NK-92 (cell line): ENCODE results near the gene CXCL3.

ENCODE experiments used
- DNase-seq: peaks from one replicate; lab custom pipeline; 2025; ENCODE audit not compliant: unreplicated experiment; lab: John Stamatoyannopoulos, UW

The CXCL3 gene

DNA sequence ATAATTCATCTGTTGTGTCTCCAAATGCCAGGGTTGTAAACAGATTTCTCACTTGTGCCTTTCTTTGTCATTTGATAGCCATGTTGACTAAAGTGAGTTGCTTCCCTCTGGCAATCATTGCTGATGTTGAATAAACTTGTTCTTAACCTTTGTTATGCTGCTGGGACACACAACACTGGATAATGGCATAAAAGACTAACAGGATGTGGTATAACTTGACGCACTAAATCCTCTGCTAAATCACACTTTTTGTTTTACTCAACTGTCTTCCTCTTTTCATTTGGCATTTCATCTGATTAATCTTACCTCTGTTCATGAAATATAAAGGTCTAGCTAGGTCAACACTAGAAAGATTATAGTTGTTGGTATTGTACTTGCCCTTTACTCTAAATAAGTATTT is 22.4 kb downstream of the CXCL3 start:
- no peak for DNase-seq

DNA sequence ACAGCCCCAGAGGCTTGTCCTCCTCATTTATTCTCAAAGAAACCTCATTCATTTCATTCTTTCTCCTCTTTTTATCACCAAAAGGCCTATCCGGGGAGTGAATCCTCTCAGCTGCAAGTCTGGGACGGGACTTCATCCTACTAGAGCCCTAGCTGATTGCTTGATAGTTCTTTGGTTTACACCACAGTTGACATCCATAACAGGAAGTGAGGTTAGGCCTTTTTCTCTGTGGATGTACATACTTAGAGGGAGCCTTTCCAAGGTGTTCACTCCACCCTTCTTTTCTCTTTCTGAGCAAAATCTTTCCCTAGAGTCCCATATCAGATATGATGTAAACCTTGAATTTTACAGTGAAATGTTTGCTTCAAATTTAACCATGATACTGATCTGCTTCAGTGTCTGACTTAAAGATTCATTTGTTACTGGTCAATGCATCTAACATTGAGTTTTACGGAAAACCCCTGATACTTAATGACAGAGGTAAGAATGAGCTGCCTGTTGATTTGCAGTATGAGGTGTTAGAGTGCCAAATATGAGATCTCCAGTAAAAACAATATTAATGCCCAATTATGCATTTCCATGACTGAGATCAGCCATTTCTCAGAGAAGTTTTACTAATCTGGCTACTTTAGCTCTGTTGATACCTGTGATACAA is 23.2 kb downstream of the CXCL3 start:
- no peak for DNase-seq

DNA sequence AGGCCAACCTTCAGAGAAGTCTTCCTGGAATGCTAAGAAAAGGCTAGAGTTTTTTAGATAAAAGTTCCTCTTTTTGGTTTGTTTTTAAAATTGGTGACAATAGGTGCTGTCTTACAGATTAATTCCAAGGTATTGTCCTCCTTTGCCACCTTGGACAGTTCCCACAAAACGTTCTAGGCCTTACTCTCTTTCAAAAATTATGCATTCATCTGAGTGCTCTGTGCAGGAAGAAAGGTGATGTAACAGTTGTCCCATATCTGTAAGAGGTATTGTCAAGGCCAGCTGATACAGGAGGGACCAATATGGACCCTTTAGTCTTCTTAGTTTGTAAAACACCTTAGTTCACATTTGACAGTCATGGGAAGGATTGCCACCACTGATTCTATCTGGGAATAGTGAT is 24.2 kb downstream of the CXCL3 start:
- no peak for DNase-seq

DNA sequence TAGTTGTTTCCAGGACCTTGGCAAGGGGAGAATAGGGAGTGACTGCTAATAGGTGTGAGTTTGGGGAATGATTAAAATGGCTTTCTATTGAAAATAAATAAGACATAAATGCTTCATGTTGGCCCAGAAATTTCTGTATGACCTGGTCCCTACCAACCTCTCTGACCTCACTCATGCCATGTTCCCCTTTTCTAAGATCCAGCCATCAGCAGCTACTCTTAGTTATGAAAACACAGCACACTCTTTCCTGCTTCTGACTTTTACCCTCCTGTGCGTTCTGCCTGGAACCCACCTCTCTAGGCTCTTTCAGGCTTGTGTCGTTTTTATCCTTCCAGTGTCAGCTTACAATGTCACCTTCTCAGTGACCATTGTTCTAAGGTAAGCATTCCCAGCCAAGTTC is 25.2 kb downstream of the CXCL3 start:
- DNase-seq = no peak

DNA sequence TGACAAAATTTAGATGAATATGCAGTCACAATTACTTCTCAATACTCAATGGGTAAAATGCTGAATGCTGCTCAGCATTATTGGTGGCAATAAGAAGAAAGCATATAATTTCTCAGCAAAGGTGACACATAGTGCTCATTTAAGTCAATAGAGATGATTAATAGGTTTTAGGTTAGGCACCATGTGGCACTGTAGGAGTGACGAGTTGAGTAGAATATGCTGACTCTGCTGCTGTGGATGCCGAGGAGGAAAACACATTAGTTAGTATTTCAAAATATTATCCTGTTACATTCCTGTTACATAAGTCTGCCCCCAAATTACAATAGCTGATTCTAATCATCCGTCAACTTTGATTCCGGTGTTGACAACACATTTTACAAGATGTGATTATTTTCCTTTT is 26.4 kb downstream of the CXCL3 start:
- no peak for DNase-seq

DNA sequence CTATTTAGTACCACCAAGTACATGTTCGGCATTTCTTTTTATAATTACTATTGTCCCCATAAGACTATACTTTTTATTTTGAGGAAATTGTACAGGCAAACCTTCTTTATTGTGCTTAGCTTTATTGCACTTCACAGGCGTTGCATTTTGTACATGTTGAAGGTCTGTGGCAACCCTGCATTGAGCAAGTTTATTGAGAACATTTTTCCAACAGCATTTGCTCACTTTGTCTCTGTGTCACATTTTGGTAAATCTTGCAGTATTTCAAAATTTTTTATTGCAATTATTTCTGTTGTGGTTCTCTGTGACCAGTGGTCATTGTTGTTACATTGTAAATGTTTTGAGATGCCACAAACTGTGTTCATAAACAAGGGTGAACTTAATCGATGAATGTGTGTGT is 29.2 kb downstream of the CXCL3 start:
- no peak for DNase-seq

DNA sequence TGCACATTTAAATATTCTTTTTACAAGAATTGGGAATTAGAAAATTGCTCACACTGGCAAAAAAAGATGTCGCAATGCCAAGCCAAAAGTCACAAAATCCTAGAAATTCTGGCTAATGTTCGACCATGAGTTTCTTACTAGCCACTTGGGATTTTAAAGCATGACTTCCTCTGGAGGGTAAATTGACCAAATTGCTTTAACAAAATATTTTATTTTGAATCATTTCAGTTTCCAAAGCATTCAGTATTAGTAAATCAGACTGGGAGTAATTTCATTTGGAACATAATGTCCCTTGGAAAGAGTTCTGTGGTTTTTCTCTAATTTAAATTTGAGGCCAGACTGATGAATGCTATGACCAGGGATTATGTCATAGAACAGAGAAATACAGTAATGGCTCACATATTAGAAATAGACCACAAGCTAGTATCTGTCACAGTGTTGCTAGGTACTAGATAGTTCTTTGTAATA is 32.4 kb downstream of the CXCL3 start:
- no peak for DNase-seq

DNA sequence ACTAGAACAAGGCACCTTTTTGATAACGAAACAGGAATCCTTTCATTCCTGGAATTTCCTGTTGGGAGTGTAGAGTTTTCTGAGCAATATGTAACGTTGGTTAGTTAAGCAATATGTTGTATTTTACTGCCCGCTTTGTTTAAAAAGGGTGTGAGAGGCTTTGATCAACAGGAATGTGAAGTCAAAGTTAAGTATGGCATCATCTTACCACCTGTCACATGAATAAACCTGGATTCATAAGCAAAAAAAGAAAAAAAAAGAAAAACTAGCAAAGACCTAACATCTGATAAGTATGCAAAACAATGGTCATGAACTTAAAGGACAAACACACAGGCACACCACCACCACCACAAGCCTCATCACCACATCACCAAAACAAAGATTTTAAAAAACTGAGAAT is 33.0 kb downstream of the CXCL3 start:
- DNase-seq = no peak

DNA sequence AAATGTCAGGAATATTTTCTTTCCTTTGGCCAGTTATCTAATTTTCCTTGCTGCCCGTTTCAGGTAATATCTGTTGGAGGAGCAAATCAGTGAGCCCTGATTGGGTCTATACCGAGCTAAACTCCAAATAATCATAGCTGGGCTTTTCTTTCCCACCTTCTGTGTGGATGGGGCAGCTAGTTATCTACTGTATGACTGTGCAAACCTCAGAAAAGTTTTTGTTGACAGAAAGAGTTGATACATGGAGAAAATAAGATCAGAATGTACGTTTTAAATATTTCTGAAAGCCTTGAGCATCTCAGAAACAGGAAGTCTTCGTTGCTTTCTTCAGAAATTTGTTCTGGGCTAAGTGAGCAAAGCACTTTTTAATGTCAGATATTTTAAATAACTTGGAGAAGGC is 33.8 kb downstream of the CXCL3 start:
- no peak for DNase-seq

DNA sequence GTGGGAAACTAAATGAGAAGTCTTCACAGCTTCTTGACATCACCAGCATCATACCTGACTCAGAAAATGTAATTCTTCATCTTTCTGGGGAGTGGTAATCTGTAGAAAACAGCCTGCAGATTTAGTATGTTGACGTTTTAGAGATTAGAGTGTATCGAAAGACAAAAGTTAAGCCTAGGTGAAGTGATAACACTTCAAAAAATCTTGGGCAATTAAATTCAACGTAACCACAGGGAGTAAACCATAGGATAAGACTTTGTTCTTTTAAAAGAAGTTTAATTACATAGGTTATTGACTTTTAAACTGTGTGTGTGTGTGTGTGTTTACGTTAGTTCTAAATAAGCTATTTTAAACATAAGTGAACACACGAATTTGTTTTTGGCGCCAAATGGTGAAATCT is 38.2 kb downstream of the CXCL3 start:
- no peak for DNase-seq

DNA sequence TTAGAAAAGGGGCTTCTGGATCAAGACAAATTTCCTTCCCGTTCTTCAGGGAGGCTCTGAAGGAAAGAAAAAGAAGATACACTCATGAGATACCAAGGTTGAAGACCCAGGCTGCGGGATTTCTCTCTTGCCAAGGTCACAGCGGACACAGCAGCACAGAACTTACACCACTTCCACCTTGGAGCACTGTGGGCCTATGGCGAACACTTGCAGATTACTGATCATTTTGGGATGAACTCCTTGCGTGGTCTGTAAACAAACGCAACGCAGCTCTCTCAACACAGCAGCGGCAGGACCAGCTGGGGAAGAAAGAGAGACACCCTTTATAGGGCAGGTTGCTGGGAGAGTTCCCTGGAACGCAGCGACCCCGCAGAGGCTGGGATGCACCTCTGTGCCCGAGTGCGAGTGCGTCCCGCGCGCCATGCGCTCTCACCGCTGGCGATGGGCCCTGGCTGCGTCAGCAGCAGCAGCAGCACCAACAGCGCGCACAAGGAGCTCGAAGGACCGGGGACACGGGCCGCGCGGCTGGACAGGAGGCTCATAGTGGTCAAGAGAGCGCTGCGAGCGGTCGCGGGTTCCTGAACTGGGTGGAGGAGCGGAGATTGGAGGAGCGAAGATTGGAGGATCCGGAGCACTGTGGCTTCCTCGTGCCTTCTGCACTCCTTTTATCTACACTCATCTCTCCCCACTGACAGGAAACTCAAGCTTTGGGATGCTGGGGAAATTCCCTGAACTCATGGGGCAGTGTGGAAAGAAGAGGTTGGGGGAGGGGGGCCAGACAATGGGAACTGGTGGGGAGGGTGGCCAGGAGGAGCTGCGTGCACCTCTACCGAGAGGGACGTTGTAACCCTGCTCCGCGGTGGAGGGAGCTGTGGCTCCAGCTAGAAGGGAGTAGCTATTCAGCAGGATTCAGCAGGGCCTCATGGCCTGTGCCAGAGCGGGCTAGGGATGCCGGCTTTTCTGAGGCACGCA is 40.2 kb downstream of the CXCL3 start, which contains the start of gene CXCL5:
TSS of gene CXCL5 (minus strand) at position 638 of the 972 bp plus-strand sequence. CDS start at position 542, 96 bp downstream.
- DNase-seq = no peak

DNA sequence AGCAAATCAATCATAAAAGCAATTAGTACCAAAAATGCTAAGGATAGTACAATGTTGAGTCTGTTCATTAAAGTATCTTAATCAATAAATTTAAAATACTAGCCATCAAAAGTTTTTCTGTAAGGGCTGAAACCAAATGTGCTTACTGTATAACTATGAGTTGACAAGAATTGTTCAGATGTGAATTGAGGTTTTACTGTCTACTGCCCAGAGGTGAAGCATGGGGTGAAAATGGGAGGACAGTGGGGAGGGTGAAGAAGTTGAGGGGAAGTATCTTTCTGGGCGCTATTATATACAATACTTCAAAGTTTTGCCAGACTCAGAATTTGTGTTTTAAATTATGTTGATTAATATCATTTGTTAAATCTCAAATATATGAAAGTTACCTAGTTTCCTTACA is 46.4 kb downstream of the CXCL3 start:
- DNase-seq = no peak

DNA sequence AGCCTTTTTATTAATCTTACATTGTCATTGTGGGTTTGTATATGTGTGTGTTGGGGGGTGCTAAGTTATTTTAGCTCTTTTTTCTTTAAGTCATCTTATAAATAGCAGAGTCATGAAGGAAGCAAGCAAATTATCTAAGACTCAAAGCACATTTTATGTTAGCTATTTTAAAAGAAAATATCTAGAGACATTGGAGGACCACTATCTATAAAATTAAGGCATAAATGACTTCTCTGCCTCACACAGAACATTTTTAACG is 46.8 kb downstream of the CXCL3 start:
- no peak for DNase-seq

DNA sequence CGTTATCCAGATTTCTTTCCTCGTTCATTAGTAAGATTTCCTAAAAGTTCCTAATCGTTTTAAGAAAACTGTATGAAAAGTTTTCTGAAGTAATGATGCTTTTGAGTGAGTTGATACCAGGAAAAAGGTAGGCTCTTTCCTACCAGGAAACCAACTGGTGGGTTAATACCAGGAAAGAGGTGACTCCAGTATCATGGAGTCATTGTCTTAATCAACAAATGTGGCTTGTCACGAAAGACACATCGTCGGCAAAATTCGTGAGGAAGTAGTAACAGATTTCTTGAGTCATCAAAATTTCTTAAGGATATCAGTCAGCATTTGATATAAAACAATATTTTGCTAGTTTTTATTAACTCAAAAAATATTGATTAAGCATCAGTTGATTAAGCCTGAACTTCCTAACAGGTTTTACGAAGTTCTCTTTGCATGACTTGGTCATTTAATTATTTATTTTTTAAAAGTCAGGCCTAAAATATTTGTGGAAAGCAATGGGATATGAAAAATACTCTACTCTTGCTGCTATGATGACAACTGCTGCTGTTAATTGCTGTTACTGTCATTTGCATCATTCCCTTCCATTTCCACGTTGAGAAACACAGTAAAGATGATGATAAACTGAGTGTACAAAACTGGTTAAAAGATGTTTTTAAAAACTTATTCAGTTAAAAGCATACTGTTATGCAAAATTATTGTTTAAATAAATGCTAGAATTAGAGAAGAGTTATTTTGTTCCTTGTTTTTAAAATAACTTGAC is 47.3 kb downstream of the CXCL3 start:
- DNase-seq = no peak

DNA sequence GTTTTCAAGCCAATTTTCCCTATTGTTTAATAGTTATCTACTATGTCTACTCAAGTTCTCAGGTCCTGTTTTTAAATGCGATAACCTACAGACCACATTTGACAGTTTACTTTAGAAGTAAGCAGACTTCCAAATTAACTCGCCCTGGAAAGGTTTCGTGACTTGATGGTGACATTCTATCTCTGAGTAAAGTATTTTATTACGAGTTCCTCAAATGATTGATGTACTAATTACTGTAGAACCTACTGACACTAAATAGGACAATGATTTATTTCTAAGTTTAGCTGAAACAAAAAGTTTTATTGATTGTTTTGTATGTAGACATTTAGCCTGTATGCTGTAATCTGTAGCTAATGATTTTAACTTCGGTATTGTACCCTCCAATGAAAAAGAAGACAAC is 48.6 kb downstream of the CXCL3 start:
- DNase-seq = no peak

DNA sequence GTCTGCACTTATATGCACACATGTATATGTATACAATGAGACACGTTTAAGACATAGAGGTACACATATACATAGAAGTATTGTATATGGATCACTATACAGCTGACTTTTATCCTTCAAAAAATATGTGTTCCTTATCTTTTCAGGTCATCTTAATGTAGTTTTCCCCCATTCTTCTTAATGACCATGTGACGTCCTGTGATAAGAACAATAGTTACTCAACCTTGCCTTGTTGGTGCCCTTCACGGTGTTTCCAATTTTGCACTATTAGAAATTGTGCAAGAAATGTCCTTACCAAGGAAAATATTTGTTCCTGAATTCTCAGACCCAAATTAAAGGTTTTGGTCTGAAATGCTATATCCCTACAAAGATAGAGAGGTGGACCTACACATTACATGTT is 49.5 kb downstream of the CXCL3 start:
- no peak for DNase-seq

DNA sequence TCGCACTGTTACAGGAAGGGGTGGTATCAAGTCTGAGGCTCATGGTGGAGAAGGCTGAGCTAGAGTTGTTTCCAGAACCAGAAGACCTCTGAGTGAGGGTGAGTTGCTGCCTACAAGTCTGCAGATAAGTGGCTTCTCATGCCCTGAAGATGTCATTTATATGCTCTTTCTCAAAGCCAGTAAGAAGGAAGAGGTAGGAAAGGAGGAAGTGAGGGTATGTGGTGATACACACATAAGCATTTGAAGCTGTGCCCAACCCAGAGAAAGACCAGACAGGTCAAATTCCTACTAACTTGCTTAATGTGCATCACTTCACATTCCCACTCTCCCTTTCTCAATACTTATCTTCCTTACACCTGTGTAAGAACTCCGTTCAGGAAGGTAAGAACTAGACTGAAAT is 50.4 kb downstream of the CXCL3 start, which contains the start of gene PPBP:
TSS of gene PPBP (minus strand) at position 130 of the 400 bp plus-strand sequence. CDS start at position 43, 87 bp downstream.
- DNase-seq = no peak
